Activated CD8-positive, alpha-beta memory T cell treated with anti-CD3 and anti-CD28 coated beads for 4 hours (primary cell): ENCODE measurements around the gene MRPL14.

Source experiments
- DNase-seq, 2 donors: peaks; one replicate each; pipeline ENCODE4 v3.0.0-alpha.2; 2020; ENCODE audit warnings: low read depth in 2 of 2

Gene MRPL14

GRCh38 chr6:44080561-44081521 lies 46.4 kb downstream of the MRPL14 start:
- DNase-seq = no peak

- DNase-seq = no peak
Measured at GRCh38 chr6:44079672-44080071, 47.6 kb downstream of the MRPL14 start.

- DNase-seq = peak; percentile 31 to 51
Measured at GRCh38 chr6:44078827-44079671, 48.2 kb downstream of the MRPL14 start.

GRCh38 chr6:44078219-44078826 lies 48.9 kb downstream of the MRPL14 start:
- DNase-seq = no peak

GRCh38 chr6:44077214-44077946 lies 49.9 kb downstream of the MRPL14 start:
- DNase-seq = no peak

GRCh38 chr6:44076356-44077213 lies 50.7 kb downstream of the MRPL14 start:
- no peak for DNase-seq

GRCh38 chr6:44075647-44076355 lies 51.5 kb downstream of the MRPL14 start:
- no peak for DNase-seq

GRCh38 chr6:44074813-44075646 lies 52.2 kb downstream of the MRPL14 start:
- DNase-seq = no peak

GRCh38 chr6:44074439-44074812 lies 52.8 kb downstream of the MRPL14 start:
- peak; percentile 10 to 45 for DNase-seq

GRCh38 chr6:44073612-44074438 lies 53.4 kb downstream of the MRPL14 start:
- DNase-seq = no peak

- peak; percentile 31 to 37 for DNase-seq
Measured at GRCh38 chr6:44072959-44073611, 54.2 kb downstream of the MRPL14 start.

- DNase-seq = no peak
Measured at GRCh38 chr6:44072452-44072958, 54.7 kb downstream of the MRPL14 start.

GRCh38 chr6:44071670-44072451 lies 55.4 kb downstream of the MRPL14 start:
- no peak for DNase-seq

- no peak for DNase-seq
Measured at GRCh38 chr6:44068607-44069296, 58.5 kb downstream of the MRPL14 start.

- DNase-seq = no peak
Measured at GRCh38 chr6:44067173-44068139, 59.8 kb downstream of the MRPL14 start.
